GM10266 (cell line): ENCODE results near the gene CAPS2.

Experiments used
- DNase-seq: peaks from one replicate; pipeline ENCODE4 v3.0.0; 2012; ENCODE audit errors: extremely low spot score
- CTCF ChIP-seq: IDR thresholded peaks from 2 replicates; pipeline ENCODE4 v1.5.1; 2012; ENCODE audit warnings: mild to moderate bottlenecking, low read depth; ENCODE audit not compliant: control insufficient read depth, insufficient read depth; ENCODE audit errors: missing control alignments

CAPS2 gene

GRCh38 chr12:75305412-75306332, 24.5 kb downstream of the CAPS2 start:
- no peak for DNase-seq
- no peak for TF ChIP-seq CTCF

GRCh38 chr12:75302781-75303180, 27.3 kb downstream of the CAPS2 start:
- no peak for DNase-seq
- TF ChIP-seq CTCF = no peak

GRCh38 chr12:75302225-75302624, 27.9 kb downstream of the CAPS2 start:
- no peak for DNase-seq
- TF ChIP-seq CTCF = no peak

DNA sequence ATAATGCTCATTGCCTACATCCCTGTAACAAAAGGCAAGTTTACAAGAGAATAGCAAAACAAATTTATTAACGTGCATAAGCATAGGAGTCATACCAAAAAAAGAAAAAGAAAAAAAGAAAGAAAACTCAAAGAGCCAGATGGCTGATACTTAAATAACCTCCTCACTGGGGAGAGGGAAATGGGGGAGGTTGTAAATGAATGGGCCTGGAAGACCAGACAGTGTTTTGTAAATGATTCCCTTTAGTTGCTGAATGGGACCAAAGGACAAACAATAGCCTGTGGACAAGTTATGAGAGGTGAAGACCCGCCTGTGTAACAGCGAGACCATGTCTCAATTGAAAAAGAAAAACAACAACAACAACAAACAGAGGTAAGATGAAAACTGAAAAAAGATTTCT, 35.3 kb downstream of the CAPS2 start:
- TF ChIP-seq CTCF = no peak
- no peak for DNase-seq

- no peak for TF ChIP-seq CTCF
- no peak for DNase-seq
Observed at GRCh38 chr12:75294336-75294735, 35.8 kb downstream of the CAPS2 start.

GRCh38 chr12:75291014-75291413, 39.1 kb downstream of the CAPS2 start:
- TF ChIP-seq CTCF = no peak
- no peak for DNase-seq

GRCh38 chr12:75289753-75290152, 40.4 kb downstream of the CAPS2 start:
- no peak for DNase-seq
- TF ChIP-seq CTCF = no peak
